HG02759 (cell line): ENCODE results near the gene ACTN4.

Experiments used
- ATAC-seq: cut with Tn5 transposase; IDR thresholded peaks from one replicate; pipeline ENCODE4 v1.9.1; 2021; ENCODE audit warnings: mild to moderate bottlenecking, moderate library complexity; ENCODE audit not compliant: unreplicated experiment

Gene ACTN4

GRCh38 chr19:38676878-38677646 is 29.6 kb downstream of the ACTN4 start:
- ATAC-seq = no peak

GRCh38 chr19:38678217-38678890 is 30.9 kb downstream of the ACTN4 start:
- ATAC-seq = no peak

GRCh38 chr19:38678891-38679494 is 31.5 kb downstream of the ACTN4 start:
- ATAC-seq = no peak

GRCh38 chr19:38679839-38680238 is 32.4 kb downstream of the ACTN4 start:
- no peak for ATAC-seq

GRCh38 chr19:38682195-38682867 is 34.9 kb downstream of the ACTN4 start:
- ATAC-seq = no peak

- ATAC-seq = no peak
Observed at GRCh38 chr19:38682872-38683392, 35.5 kb downstream of the ACTN4 start.

GRCh38 chr19:38683393-38684077 is 36.1 kb downstream of the ACTN4 start:
- no peak for ATAC-seq

- ATAC-seq = no peak
Observed at GRCh38 chr19:38684078-38684861, 36.8 kb downstream of the ACTN4 start.

- no peak for ATAC-seq
Observed at GRCh38 chr19:38684862-38685665, 37.6 kb downstream of the ACTN4 start.

GRCh38 chr19:38685666-38686529 is 38.4 kb downstream of the ACTN4 start:
- peak; percentile 42 for ATAC-seq

GRCh38 chr19:38686530-38686888 is 39.1 kb downstream of the ACTN4 start:
- peak; percentile 50 for ATAC-seq

GRCh38 chr19:38687837-38688378 is 40.5 kb downstream of the ACTN4 start:
- no peak for ATAC-seq

- ATAC-seq = no peak
Observed at GRCh38 chr19:38690146-38690545, 42.7 kb downstream of the ACTN4 start.

GRCh38 chr19:38690832-38691231 is 43.4 kb downstream of the ACTN4 start:
- ATAC-seq = no peak

GRCh38 chr19:38691938-38692457 is 44.5 kb downstream of the ACTN4 start:
- no peak for ATAC-seq

- no peak for ATAC-seq
Observed at GRCh38 chr19:38692458-38693379, 45.3 kb downstream of the ACTN4 start.
